Psoas muscle (tissue), 8 donors: ENCODE results near the gene APCDD1. TPM values are rescaled to one million over a fixed set of nuclear protein-coding genes. Genes with fewer than 3 reads are reported as not detected.

ENCODE experiments used
- ATAC-seq, 4 donors: fragments of 200-7000 bp; cut with Tn5 transposase; one replicate each; pipeline ENCODE4 v1.9.1; 2020; ENCODE audit warnings: moderate library complexity in 3 of 4, mild to moderate bottlenecking in 2 of 4
- DNase-seq, 2 donors: peaks; one replicate each; pipeline ENCODE4 v3.0.0-alpha.2; 2020
- H3K27ac ChIP-seq: fragments of 200-600 bp; one replicate; pipeline ENCODE4 v1.8.0; 2022
- H3K27me3 ChIP-seq, 3 donors: fragments of 200-600 bp in 1 of 3; one replicate each; pipeline versions ENCODE4 v1.6.1 to v1.8.0; 2013 to 2022; ENCODE audit warnings: low read length in 2 of 3, mild to moderate bottlenecking in 2 of 3, moderate library complexity in 1 of 3; ENCODE audit not compliant: insufficient read depth in 3 of 3
- H3K36me3 ChIP-seq, 2 donors: fragments of 200-600 bp in 1 of 2; one replicate each; pipeline versions ENCODE4 v1.6.1 to v1.8.0; 2013 to 2022; ENCODE audit warnings: low read depth in 1 of 2, mild to moderate bottlenecking in 1 of 2, moderate library complexity in 1 of 2; ENCODE audit not compliant: insufficient read depth in 1 of 2
- H3K4me1 ChIP-seq: fragments of 200-600 bp; one replicate; pipeline ENCODE4 v1.8.0; 2022
- H3K4me3 ChIP-seq: fragments of 200-600 bp; one replicate; pipeline ENCODE4 v1.8.0; 2022; ENCODE audit warnings: mild to moderate bottlenecking
- H3K9me3 ChIP-seq: fragments of 200-600 bp; one replicate; pipeline ENCODE4 v1.8.0; 2022
- CTCF ChIP-seq: fragments of 200-600 bp; IDR thresholded peaks from one replicate; pipeline ENCODE4 v1.8.0; 2022; ENCODE audit warnings: antibody characterized with exemption
- WGBS, 3 donors: extraction: QIAGEN DNeasy Blood & Tissue Kit; methylation state at CpG; one replicate each; pipeline versions ENCODE4 v1.1.6 to v1.1.7; 2013; 5-methylcytosine and 5-hydroxymethylcytosine counted together
- intact Hi-C, 2 donors: fragments of 100-400 bp; cut with DNase I; formaldehyde crosslinking; loops; one replicate each; pipeline versions ENCODE4 v1.11.0 to v1.14.2; 2022
- polyA plus RNA-seq, 3 donors: library from polyadenylated mRNA; stranded (reverse); fragments of 200-250 nt; gene quantifications; one replicate each; pipeline ENCODE4 v1.2.3, GENCODE V29; 2013
- total RNA-seq, 4 donors: library from RNA; stranded (reverse); fragmentation: NEBNext Ultra II Directional in 2 of 4; extraction: Animal tissue kit (Norgen Biotek cat#: 25700) in 2 of 4; gene quantifications; one replicate each; pipeline versions ENCODE4 v1.2.1 to v1.2.4, GENCODE V29; 2021 to 2023
- donor health status: healthy with polysubstance abuse.
- donor health status: DM: no; HTN: no; CAD: no; lungs with moderate emphysema.
- donor health status: Bipolar disorder and iron deficiency.
- donor health status: healthy.
- donor health status: DM: yes; HTN: yes; CAD: no.
- donor health status: DM: no; HTN: no; CAD: no.
- donor health status: DM: no; HTN: no; CAD: no.
- donor health status: DM: yes; HTN: yes; CAD: no.

APCDD1 gene
- total and polyA plus RNA-seq, 7 donors: 1.4 to 47.0 (median 6.3) TPM

- H3K4me3 ChIP-seq: no peak overlapping the region
- H3K4me1 ChIP-seq: peaks cover 8% of the 10 kb centered on the region
- no peaks in the 10 kb centered on the region for H3K9me3 ChIP-seq
- no peak overlapping the region for H3K27ac ChIP-seq
- DNase-seq (no peak), ATAC-seq (no peak)
- no peak for TF ChIP-seq CTCF
- H3K27me3 ChIP-seq: no peaks in the 10 kb centered on the region
- intact Hi-C loops: loop anchor here in 1 of 2 donors (10.0 kb wide), 1 partner anchor 718 kb away; no protein-coding TSS in a partner anchor
- H3K36me3 ChIP-seq: no peaks in the 10 kb centered on the region
- 70 to 84% (median 79%) methylated on average over 2 of the region's 2 CpGs for whole genome bisulfite sequencing, 3 donors
These were observed 68.1 kb downstream of the APCDD1 start for GRCh38 chr18:10522574-10522973.

- H3K27ac ChIP-seq: no peak overlapping the region
- ATAC-seq (no peak), DNase-seq (no peak)
- 77 to 84% (median 82%) methylated on average over 4 of the region's 4 CpGs for WGBS, 3 donors
- no peak overlapping the region for H3K4me3 ChIP-seq
- H3K9me3 ChIP-seq: no peaks in the 10 kb centered on the region
- H3K27me3 ChIP-seq: no peaks in the 10 kb centered on the region
- intact Hi-C loops: loop anchor here in 1 of 2 donors (10.0 kb wide), 1 partner anchor 719 kb away; no protein-coding TSS in a partner anchor
- peaks cover 15% of the 10 kb centered on the region for H3K4me1 ChIP-seq
- no peak for TF ChIP-seq CTCF
- H3K36me3 ChIP-seq: no peaks in the 10 kb centered on the region
These were observed 69.1 kb downstream of the APCDD1 start for GRCh38 chr18:10523544-10523943.

- no peak for TF ChIP-seq CTCF
- Histone ChIP-seq H3K9me3 (no peaks in the 10 kb centered on the region), H3K4me3 (peak overlapping the region; percentile 91), H3K27ac (no peak overlapping the region), H3K27me3 (no peaks in the 10 kb centered on the region), H3K4me1 (peaks cover 26% of the 10 kb centered on the region), H3K36me3 (no peaks in the 10 kb centered on the region)
- ATAC-seq (peak in 1 of 4 donors; percentile 13), DNase-seq (no peak)
- intact Hi-C loops: loop anchor here in 1 of 2 donors (10.0 kb wide), 1 partner anchor 720 kb away; no protein-coding TSS in a partner anchor
- whole genome bisulfite sequencing, 3 donors: 46 to 59% (median 48%) methylated on average over 11 of the region's 11 CpGs
These were observed 70.3 kb downstream of the APCDD1 start for GRCh38 chr18:10524507-10525370.

GRCh38 chr18:10525371-10525691 lies 70.9 kb downstream of the APCDD1 start:
- 49 to 55% (median 53%) methylated on average over 7 of the region's 7 CpGs for WGBS, 3 donors
- ATAC-seq (no peak), DNase-seq (no peak)
- peak overlapping the region; percentile 91 for H3K4me3 ChIP-seq
- no peak for TF ChIP-seq CTCF
- H3K4me1 ChIP-seq: peaks cover 29% of the 10 kb centered on the region
- H3K27me3 ChIP-seq: no peaks in the 10 kb centered on the region
- H3K9me3 ChIP-seq: no peaks in the 10 kb centered on the region
- H3K36me3 ChIP-seq: no peaks in the 10 kb centered on the region
- H3K27ac ChIP-seq: peak overlapping the region; percentile 94
- intact Hi-C loops: loop anchor here in 1 of 2 donors (10.0 kb wide), 1 partner anchor 721 kb away; no protein-coding TSS in a partner anchor
